ENCODE measurements around the gene VKORC1.

The VKORC1 gene

GRCh38 chr16:31073142-31073969 is 21.2 kb downstream of the VKORC1 start:
- H3K27ac Mint-ChIP-seq: peak overlapping the region; percentile 90
- no peaks in the 10 kb centered on the region for H3K27me3 Mint-ChIP-seq
- peaks cover 51% of the 10 kb centered on the region for H3K4me1 Mint-ChIP-seq
- peaks cover 25% of the 10 kb centered on the region for H3K36me3 Mint-ChIP-seq
- peak overlapping the region; percentile 89 for H3K4me3 Mint-ChIP-seq
- peak; percentile 80 for ATAC-seq
- no peaks in the 10 kb centered on the region for H3K9me3 Mint-ChIP-seq

GRCh38 chr16:31072540-31073141 is 22.0 kb downstream of the VKORC1 start:
- Mint-ChIP-seq H3K4me3 (peak overlapping the region; percentile 89), H3K27ac (peak overlapping the region; percentile 90), H3K9me3 (no peaks in the 10 kb centered on the region), H3K4me1 (peaks cover 49% of the 10 kb centered on the region), H3K27me3 (no peaks in the 10 kb centered on the region), H3K36me3 (peaks cover 18% of the 10 kb centered on the region)
- peak; percentile 0 for ATAC-seq

GRCh38 chr16:31071861-31072260 is 22.7 kb downstream of the VKORC1 start:
- Mint-ChIP-seq H3K4me3 (peak overlapping the region; percentile 89), H3K27me3 (no peaks in the 10 kb centered on the region), H3K27ac (peak overlapping the region; percentile 90), H3K4me1 (peaks cover 50% of the 10 kb centered on the region), H3K9me3 (no peaks in the 10 kb centered on the region), H3K36me3 (peaks cover 15% of the 10 kb centered on the region)
- ATAC-seq: no peak

GRCh38 chr16:31067342-31067741 is 27.3 kb downstream of the VKORC1 start:
- Mint-ChIP-seq H3K4me1 (peaks cover 28% of the 10 kb centered on the region), H3K27me3 (no peaks in the 10 kb centered on the region), H3K9me3 (no peaks in the 10 kb centered on the region), H3K4me3 (no peak overlapping the region), H3K27ac (peak overlapping the region; percentile 71), H3K36me3 (peaks cover 21% of the 10 kb centered on the region)
- ATAC-seq: no peak

- no peaks in the 10 kb centered on the region for H3K9me3 Mint-ChIP-seq
- H3K27me3 Mint-ChIP-seq: no peaks in the 10 kb centered on the region
- peaks cover 19% of the 10 kb centered on the region for H3K4me1 Mint-ChIP-seq
- H3K36me3 Mint-ChIP-seq: peaks cover 37% of the 10 kb centered on the region
- peak overlapping the region; percentile 13 for H3K27ac Mint-ChIP-seq
- no peak for ATAC-seq
- H3K4me3 Mint-ChIP-seq: no peak overlapping the region
These were observed 29.6 kb downstream of the VKORC1 start for GRCh38 chr16:31064882-31065461.

- H3K4me1 Mint-ChIP-seq: peaks cover 13% of the 10 kb centered on the region
- ATAC-seq: no peak
These were observed 30.6 kb downstream of the VKORC1 start for GRCh38 chr16:31063843-31064611.

GRCh38 chr16:31063495-31063842 is 31.1 kb downstream of the VKORC1 start:
- Mint-ChIP-seq H3K27ac (no peak overlapping the region), H3K4me3 (no peak overlapping the region), H3K36me3 (peaks cover 37% of the 10 kb centered on the region), H3K9me3 (no peaks in the 10 kb centered on the region), H3K27me3 (no peaks in the 10 kb centered on the region), H3K4me1 (peaks cover 8% of the 10 kb centered on the region)
- ATAC-seq: no peak

More at GRCh38 chr16:31063843-31064611, 30.6 kb downstream of the VKORC1 start:
- no peaks in the 10 kb centered on the region for H3K9me3 Mint-ChIP-seq
- H3K4me3 Mint-ChIP-seq: no peak overlapping the region
- no peak overlapping the region for H3K27ac Mint-ChIP-seq
- H3K36me3 Mint-ChIP-seq: peaks cover 37% of the 10 kb centered on the region
- H3K27me3 Mint-ChIP-seq: no peaks in the 10 kb centered on the region

GRCh38 chr16:31061813-31062440 is 32.7 kb downstream of the VKORC1 start:
- Mint-ChIP-seq H3K36me3 (peaks cover 37% of the 10 kb centered on the region), H3K9me3 (no peaks in the 10 kb centered on the region)

GRCh38 chr16:31061126-31061812 is 33.3 kb downstream of the VKORC1 start:
- Mint-ChIP-seq H3K36me3 (peaks cover 39% of the 10 kb centered on the region), H3K4me1 (no peaks in the 10 kb centered on the region), H3K4me3 (no peak overlapping the region), H3K27me3 (no peaks in the 10 kb centered on the region), H3K27ac (no peak overlapping the region), H3K9me3 (no peaks in the 10 kb centered on the region)
- no peak for ATAC-seq

More at GRCh38 chr16:31061813-31062440, 32.7 kb downstream of the VKORC1 start:
- H3K27me3 Mint-ChIP-seq: no peaks in the 10 kb centered on the region
- ATAC-seq: no peak
- H3K4me3 Mint-ChIP-seq: no peak overlapping the region
- no peak overlapping the region for H3K27ac Mint-ChIP-seq
- no peaks in the 10 kb centered on the region for H3K4me1 Mint-ChIP-seq

GRCh38 chr16:31055613-31056012 is 39.0 kb downstream of the VKORC1 start:
- no peak for ATAC-seq
- H3K9me3 Mint-ChIP-seq: no peaks in the 10 kb centered on the region
- no peaks in the 10 kb centered on the region for H3K27me3 Mint-ChIP-seq
- no peak overlapping the region for H3K4me3 Mint-ChIP-seq
- no peaks in the 10 kb centered on the region for H3K4me1 Mint-ChIP-seq
- H3K27ac Mint-ChIP-seq: no peak overlapping the region
- H3K36me3 Mint-ChIP-seq: peaks cover 14% of the 10 kb centered on the region

GRCh38 chr16:31052114-31052513 is 42.5 kb downstream of the VKORC1 start:
- no peak for ATAC-seq
- no peaks in the 10 kb centered on the region for H3K27me3 Mint-ChIP-seq
- H3K27ac Mint-ChIP-seq: no peak overlapping the region
- peaks cover 10% of the 10 kb centered on the region for H3K36me3 Mint-ChIP-seq
- H3K4me1 Mint-ChIP-seq: no peaks in the 10 kb centered on the region
- H3K4me3 Mint-ChIP-seq: no peak overlapping the region
- H3K9me3 Mint-ChIP-seq: no peaks in the 10 kb centered on the region

GRCh38 chr16:31050280-31051030 is 44.1 kb downstream of the VKORC1 start:
- no peaks in the 10 kb centered on the region for H3K27me3 Mint-ChIP-seq
- no peaks in the 10 kb centered on the region for H3K9me3 Mint-ChIP-seq
- no peak overlapping the region for H3K4me3 Mint-ChIP-seq
- ATAC-seq: no peak
- peaks cover under 1% of the 10 kb centered on the region for H3K36me3 Mint-ChIP-seq
- no peak overlapping the region for H3K27ac Mint-ChIP-seq
- no peaks in the 10 kb centered on the region for H3K4me1 Mint-ChIP-seq

- H3K27ac Mint-ChIP-seq: no peak overlapping the region
- H3K27me3 Mint-ChIP-seq: no peaks in the 10 kb centered on the region
- H3K4me3 Mint-ChIP-seq: no peak overlapping the region
- no peaks in the 10 kb centered on the region for H3K9me3 Mint-ChIP-seq
- H3K36me3 Mint-ChIP-seq: peaks cover 16% of the 10 kb centered on the region
- peaks cover under 1% of the 10 kb centered on the region for H3K4me1 Mint-ChIP-seq
- no peak for ATAC-seq
These were observed 50.6 kb downstream of the VKORC1 start for GRCh38 chr16:31043898-31044481.

Measured in stimulated activated memory B cell treated with anti-CD40 and anti-IgM and Interleukin-4, amounts not matched to agents 10 μg/mL and 1 μg/mL and 100 μg/mL, for 72 hours (primary cell).